ENCODE results near the gene SURF1. TPM values are rescaled to one million over a fixed set of nuclear protein-coding genes. Genes with fewer than 3 reads are reported as not detected.

Gene SURF1
- total RNA-seq, 4 donors from 2014 or later = 50.4 to 86.4 (median 69.2) TPM

GRCh38 chr9:133304158-133304470, 52.2 kb downstream of the SURF1 start:
- 63% methylated on average over 12 of the region's 13 CpGs for WGBS
- Histone ChIP-seq H3K27me3 (peaks cover 0 to 38% (median 2%) of the 10 kb centered on the region in 4 donors), H3K36me3 (no peaks in the 10 kb centered on the region), H3K4me1 (no peaks in the 10 kb centered on the region), H3K4me3 (no peak overlapping the region), H3K27ac (replicated peaks in 1 of 4) (no peak overlapping the region), H3K9me3 (no peaks in the 10 kb centered on the region)
- no peak for TF ChIP-seq EP300 (IDR thresholded peaks at IDR 0.05)
- no peak for TF ChIP-seq POLR2AphosphoS5 (IDR thresholded peaks at IDR 0.05)
- no peak for TF ChIP-seq POLR2A (IDR thresholded peaks at IDR 0.05; ENCODE audit: low read depth)
- TF ChIP-seq CTCF (IDR thresholded peaks at IDR 0.05) = no peak
- no peak for DNase-seq (ENCODE audit: extremely low spot score)
- intact Hi-C loops (cut with DNase I) = no loop called here

- WGBS = 73% methylated on average over 17 of the region's 26 CpGs
- Histone ChIP-seq H3K4me3 (no peak overlapping the region), H3K27me3 (peaks cover 0 to 43% (median 2%) of the 10 kb centered on the region in 4 donors), H3K36me3 (no peaks in the 10 kb centered on the region), H3K9me3 (no peaks in the 10 kb centered on the region), H3K4me1 (no peaks in the 10 kb centered on the region), H3K27ac (replicated peaks in 1 of 4) (no peak overlapping the region)
- no peak for TF ChIP-seq CTCF (IDR thresholded peaks at IDR 0.05)
- no peak for TF ChIP-seq EP300 (IDR thresholded peaks at IDR 0.05)
- no peak for TF ChIP-seq POLR2AphosphoS5 (IDR thresholded peaks at IDR 0.05)
- TF ChIP-seq POLR2A (IDR thresholded peaks at IDR 0.05; ENCODE audit: low read depth) = no peak
- DNase-seq (ENCODE audit: extremely low spot score) = no peak
- intact Hi-C loops (cut with DNase I) = no loop called here
Measured at GRCh38 chr9:133303266-133304157, 52.8 kb downstream of the SURF1 start.

Small RNA genes within 50 kb of the gene (small RNA-seq; reads per million reads assigned to genes)
- gene RF00019 (0 reads per million in 3 donors), gene SNORD24 (0 reads per million in 3 donors), gene SNORD36A (0 reads per million in 3 donors), gene SNORD36B (0 reads per million in 3 donors), gene SNORD36C (0 reads per million in 3 donors)

Other genes starting within 250 kb of the SURF1 start
- 10 to 100 TPM; 48.6 to 67.4 (median 54.8) TPM for gene RALGDS, start 235.2 kb downstream of the SURF1 start, total RNA-seq
- 10 to 100 TPM; 15.9 to 19.1 (median 17.5) TPM for gene GBGT1, start 192.6 kb downstream of the SURF1 start, total RNA-seq
- gene OBP2B, start 147.2 kb downstream of the SURF1 start, total RNA-seq = not detected
- 1 to 10 TPM in 2 of 4 donors, under 1 TPM in 2; 0.33 to 3.8 (median 1.2) TPM for gene ABO, start 81.3 kb downstream of the SURF1 start, total RNA-seq
- gene SURF6, start 20.3 kb downstream of the SURF1 start, total RNA-seq = 10 to 100 TPM; 15.0 to 36.2 (median 27.5) TPM
- 10 to 100 TPM; 20.0 to 44.6 (median 35.5) TPM for gene MED22, start 8.4 kb downstream of the SURF1 start, total RNA-seq
- 1,000 to 10,000 TPM; 1,466 to 2,142 (median 1,771) TPM for gene RPL7A, start 8.3 kb downstream of the SURF1 start, total RNA-seq
- 10 to 100 TPM; 16.1 to 36.4 (median 28.7) TPM for gene SURF2, start 63 bp upstream of the SURF1 start, total RNA-seq
- gene SURF4, start 19.6 kb upstream of the SURF1 start, total RNA-seq = 100 to 1,000 TPM in 3 of 4 donors, 10 to 100 TPM in 1; 83.9 to 139 (median 127) TPM
- 1 to 10 TPM in 2 of 4 donors, under 1 TPM in 1, not detected in 1; 0.26 to 2.1 (median 1.0) TPM for gene STKLD1, start 19.9 kb upstream of the SURF1 start, total RNA-seq
- 10 to 100 TPM; 15.0 to 28.9 (median 22.4) TPM for gene REXO4, start 61.5 kb upstream of the SURF1 start, total RNA-seq
- 1 to 10 TPM; 1.3 to 1.7 (median 1.4) TPM for gene ADAMTS13, start 65.9 kb upstream of the SURF1 start, total RNA-seq
- gene CACFD1, start 103.5 kb upstream of the SURF1 start, total RNA-seq = 10 to 100 TPM; 12.5 to 27.8 (median 19.6) TPM
- gene SLC2A6, start 122.6 kb upstream of the SURF1 start, total RNA-seq = 1 to 10 TPM; 2.9 to 8.6 (median 5.9) TPM
- not detected for gene MYMK, start 168.5 kb upstream of the SURF1 start, total RNA-seq
- 1 to 10 TPM; 2.8 to 6.6 (median 3.2) TPM for gene ADAMTSL2, start 178.2 kb upstream of the SURF1 start, total RNA-seq

Measured in esophagus muscularis mucosa (tissue), 4 donors.